GM21737 (cell line): ENCODE measurements around the gene S100A3.
"Not testable (repeated sequence)": the region's sequence is repeated elsewhere in the genome, so short reads cannot be mapped to it uniquely, and the experiment has no call there.

ENCODE experiments used
- ATAC-seq: cut with Tn5 transposase; IDR thresholded peaks from one replicate; pipeline ENCODE4 v1.9.1; 2021; ENCODE audit warnings: mild to moderate bottlenecking, moderate library complexity; ENCODE audit not compliant: unreplicated experiment

S100A3 gene

GRCh38 chr1:153570874-153571273, 21.8 kb upstream of the S100A3 start:
- ATAC-seq: no peak

GRCh38 chr1:153569465-153569864, 20.4 kb upstream of the S100A3 start:
- no peak for ATAC-seq

GRCh38 chr1:153568367-153569099, 19.5 kb upstream of the S100A3 start:
- no peak for ATAC-seq

- no peak for ATAC-seq
Observed at GRCh38 chr1:153567621-153568366, 18.7 kb upstream of the S100A3 start.

GRCh38 chr1:153566414-153567371, 17.6 kb upstream of the S100A3 start:
- no peak for ATAC-seq

GRCh38 chr1:153565529-153566374, 16.7 kb upstream of the S100A3 start, which contains the start of gene S100A2:
S100A2 (minus strand) TSS chr1:153565844; CDS start chr1:153563877, 1,967 bp downstream.
- no peak for ATAC-seq

GRCh38 chr1:153563991-153564390, 14.9 kb upstream of the S100A3 start:
- no peak for ATAC-seq

GRCh38 chr1:153563483-153563901, 14.4 kb upstream of the S100A3 start:
- no peak for ATAC-seq

- not testable (repeated sequence) for ATAC-seq
Observed at GRCh38 chr1:153562021-153562420, 13.0 kb upstream of the S100A3 start.

- ATAC-seq: no peak
Observed at GRCh38 chr1:153561466-153561985, 12.5 kb upstream of the S100A3 start.

GRCh38 chr1:153560771-153561465, 11.9 kb upstream of the S100A3 start:
- ATAC-seq: no peak

- ATAC-seq: no peak
Observed at GRCh38 chr1:153560241-153560640, 11.2 kb upstream of the S100A3 start.

- no peak for ATAC-seq
Observed at GRCh38 chr1:153557877-153558276, 8.8 kb upstream of the S100A3 start.

GRCh38 chr1:153556348-153556747, 7.3 kb upstream of the S100A3 start:
- ATAC-seq: no peak

- ATAC-seq: no peak
Observed at GRCh38 chr1:153553830-153554541, 4.9 kb upstream of the S100A3 start.

GRCh38 chr1:153553096-153553495, 4.0 kb upstream of the S100A3 start:
- ATAC-seq: no peak

- no peak for ATAC-seq
Observed at GRCh38 chr1:153552335-153552734, 3.3 kb upstream of the S100A3 start.

GRCh38 chr1:153550827-153551500, 1.9 kb upstream of the S100A3 start:
- ATAC-seq: no peak
